GM19463 (cell line): ENCODE data around the gene TSPAN12.
"Not testable (repeated sequence)": the region's sequence is repeated elsewhere in the genome, so short reads cannot be mapped to it uniquely, and the experiment has no call there.

Source experiments
- ATAC-seq: cut with Tn5 transposase; IDR thresholded peaks from one replicate; pipeline ENCODE4 v1.9.1; 2021; ENCODE audit warnings: mild to moderate bottlenecking, moderate library complexity; ENCODE audit not compliant: unreplicated experiment

The TSPAN12 gene, protein sequence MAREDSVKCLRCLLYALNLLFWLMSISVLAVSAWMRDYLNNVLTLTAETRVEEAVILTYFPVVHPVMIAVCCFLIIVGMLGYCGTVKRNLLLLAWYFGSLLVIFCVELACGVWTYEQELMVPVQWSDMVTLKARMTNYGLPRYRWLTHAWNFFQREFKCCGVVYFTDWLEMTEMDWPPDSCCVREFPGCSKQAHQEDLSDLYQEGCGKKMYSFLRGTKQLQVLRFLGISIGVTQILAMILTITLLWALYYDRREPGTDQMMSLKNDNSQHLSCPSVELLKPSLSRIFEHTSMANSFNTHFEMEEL

DNA sequence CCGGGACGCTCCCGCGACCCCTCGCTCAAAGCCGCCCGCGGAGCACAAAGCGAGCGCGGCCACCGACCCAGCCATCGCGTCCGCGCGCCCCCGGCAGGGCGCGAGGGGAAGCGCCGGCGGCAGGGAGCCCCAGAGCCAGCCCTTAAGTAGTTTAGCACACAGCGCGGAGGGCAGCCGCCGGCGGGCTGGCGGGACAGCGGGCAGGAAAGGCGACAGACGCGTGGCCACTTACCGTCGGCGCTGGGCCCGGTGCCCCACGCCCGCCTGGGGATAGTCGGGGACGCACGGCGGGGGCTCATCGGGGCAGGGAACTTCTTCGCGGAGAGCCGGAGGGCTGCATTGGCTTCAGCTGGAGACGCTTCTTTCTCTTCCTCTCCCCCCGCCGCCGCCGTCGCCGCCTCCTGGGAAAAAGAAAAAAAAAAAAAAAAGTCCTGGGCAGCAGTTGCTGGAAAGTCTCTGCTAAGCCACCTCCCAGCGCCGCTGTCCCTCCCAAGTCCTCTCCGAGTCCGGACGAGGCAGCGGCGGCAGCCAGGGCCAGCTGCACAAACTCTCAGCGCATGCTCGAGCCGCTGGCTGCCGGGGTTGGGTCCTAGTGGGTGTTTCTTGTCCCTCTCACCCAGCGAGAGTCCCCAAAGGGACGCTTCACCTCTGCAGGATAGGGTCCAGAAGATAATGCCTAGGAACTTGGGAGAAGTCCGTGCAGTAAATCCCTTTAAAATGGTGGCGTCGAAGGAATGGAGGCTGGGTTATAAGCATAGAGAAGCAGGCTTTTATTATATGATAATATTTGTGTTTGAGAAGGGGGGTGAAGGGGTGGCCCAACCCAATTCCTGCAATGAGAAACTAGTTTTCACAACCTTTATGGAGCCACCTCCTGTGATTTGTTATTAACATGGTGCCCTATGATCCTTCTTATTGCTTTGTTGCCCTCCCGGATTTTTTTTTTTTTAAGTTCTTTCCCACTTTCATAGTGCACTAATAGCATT lies at the start of gene TSPAN12:
TSPAN12 (minus strand) TSS at position 557 of the 986 bp plus-strand sequence. CDS start 1,381 bp downstream, outside the sequence.
- ATAC-seq: peak; percentile 77

DNA sequence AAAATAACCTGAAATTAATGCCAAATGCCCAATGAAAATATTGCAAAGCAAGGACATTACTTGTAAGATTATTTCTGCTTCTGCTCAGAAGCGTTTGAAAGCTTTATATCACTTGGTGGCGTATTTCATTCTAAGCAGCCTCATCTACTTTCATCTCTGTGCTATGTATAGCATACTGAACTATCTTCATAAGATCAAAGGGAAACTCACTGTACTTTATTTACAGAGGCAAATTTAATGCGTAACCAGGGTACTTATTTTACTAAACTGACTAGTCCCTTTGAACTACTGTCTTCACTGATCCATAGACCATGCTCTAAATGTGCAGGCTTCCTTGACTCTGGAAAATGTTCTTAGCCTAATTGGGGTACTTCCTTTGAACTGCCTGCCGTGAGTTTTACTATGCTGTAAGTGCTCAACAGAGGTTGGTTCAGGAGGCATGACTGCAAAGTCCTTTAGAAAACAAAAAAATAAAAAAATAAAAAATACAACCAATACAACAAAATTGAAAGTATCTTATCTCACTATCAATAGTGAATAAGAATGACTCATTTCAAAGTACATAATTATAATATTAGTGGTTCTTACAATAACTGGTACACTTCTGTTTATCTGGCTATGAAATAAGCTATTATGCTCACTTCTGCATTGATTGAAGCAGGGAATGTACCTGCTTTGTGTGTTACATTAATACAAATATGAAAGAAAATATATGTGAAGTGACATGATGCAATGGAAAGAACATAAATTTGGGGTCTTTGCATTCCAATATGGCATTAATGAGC lies 41.0 kb upstream of the TSPAN12 start:
- ATAC-seq: no peak

DNA sequence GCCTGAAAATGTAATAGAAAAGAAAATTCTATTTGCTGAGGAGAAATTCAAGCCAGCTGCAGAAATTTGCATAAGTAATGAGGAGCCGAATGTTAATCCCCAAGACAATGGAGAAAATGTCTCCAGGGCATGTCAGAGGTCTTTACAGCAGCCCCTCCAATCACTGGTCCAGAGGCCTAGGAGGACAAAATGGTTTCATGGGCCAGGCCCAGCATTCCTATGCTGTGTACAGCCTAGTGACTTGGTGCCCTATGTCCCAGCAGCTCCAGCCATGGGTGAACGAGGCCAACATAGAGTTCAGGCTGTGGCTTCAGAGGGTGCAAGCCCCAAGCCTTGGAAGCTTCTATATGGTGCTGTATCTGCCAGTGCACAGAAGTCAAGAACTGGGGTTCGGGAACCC lies 37.3 kb upstream of the TSPAN12 start:
- not testable (repeated sequence) for ATAC-seq

DNA sequence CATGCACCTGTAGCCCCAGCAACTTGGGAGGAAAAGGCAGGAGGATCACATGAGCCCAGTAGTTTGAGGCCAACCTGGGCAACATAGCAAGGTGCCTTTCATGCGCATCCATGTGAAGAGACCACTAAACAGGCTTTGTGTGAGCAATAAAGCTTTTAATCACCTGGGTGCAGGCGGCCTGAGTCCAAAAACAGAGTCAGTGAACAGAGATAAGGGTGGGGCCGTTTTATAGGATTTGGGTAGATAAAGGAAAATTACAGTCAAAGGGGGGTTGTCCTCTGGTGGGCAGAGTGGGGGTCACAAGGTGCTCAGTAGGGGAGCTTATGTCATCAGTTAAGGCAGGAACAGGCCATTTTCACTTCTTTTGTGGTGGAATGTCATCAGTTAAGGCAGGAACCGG lies 27.7 kb upstream of the TSPAN12 start:
- ATAC-seq: not testable (repeated sequence)

DNA sequence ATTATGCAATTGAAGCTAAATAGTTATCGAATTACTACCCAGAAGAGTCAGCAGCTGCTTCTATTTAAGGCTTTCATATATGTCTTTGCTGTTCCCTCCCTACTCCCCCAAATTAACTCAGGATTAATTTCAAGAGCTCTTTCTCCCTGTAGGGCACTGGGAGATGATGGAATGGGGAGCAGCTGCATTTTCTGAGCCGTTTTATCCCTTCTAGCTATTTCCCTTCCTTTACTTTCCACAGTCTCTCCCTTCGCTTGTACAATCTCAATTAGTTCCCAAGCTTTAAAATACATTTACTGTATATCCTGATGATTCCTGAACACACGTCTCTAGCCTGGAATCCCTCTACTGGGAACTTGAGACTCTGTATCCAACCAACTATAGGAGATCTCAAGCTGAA lies 19.8 kb upstream of the TSPAN12 start:
- no peak for ATAC-seq

DNA sequence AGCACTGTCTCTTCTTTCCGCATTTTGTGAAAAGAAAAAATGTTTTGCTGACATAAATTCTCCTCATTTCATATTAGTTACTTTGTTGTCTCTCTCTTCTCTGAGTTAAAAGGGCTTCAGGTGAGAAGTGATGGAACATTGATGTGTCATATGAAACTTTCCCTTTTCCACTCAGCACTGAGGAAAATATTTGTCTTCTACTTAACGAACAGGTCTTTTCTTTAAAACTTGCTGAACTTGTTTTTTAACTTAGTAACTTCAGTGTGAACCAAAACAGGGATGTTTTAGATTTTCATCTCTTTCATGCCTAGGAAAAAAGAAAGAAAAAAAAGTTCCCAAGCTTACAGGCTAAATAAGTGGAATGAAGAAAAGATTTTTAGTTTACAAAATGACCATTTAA lies 19.0 kb upstream of the TSPAN12 start:
- ATAC-seq: no peak

DNA sequence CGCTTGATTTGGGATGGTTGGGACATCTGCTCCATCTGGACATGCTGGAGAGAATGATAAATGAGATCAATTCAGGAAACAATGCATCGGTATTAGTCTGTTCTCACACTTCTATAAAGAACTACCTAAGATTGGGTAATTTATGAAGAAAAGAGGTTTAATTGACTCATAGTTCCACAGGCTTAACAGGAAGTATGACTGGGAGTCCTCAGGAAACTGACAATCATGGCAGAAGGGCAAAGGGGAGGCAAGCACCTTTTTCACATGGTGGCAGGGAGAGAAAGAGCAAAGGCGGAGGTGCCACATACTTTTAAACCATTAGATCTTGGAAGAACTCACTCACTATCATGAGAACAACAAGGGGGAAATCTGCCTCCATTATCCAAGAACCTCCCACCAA lies 16.8 kb upstream of the TSPAN12 start:
- ATAC-seq: no peak

DNA sequence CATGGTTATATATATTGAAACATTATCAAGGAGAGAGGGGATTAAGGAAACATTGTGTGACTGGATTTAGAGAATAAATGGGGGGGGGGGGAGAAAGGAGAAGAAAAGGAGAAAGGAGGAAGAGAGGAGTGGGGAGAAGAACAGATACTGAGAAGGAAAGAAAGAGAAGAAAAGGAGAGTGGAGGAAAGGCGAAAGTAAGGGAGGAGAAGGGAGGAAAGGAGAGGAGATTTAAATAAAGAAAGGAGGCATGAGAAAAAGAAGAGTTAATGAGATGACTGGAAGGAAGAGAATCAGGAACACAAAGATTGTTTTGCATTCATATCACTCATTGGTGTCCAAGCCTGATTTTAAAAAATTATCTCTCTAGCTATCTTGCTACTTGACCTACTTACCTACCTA lies 16.1 kb upstream of the TSPAN12 start:
- no peak for ATAC-seq

DNA sequence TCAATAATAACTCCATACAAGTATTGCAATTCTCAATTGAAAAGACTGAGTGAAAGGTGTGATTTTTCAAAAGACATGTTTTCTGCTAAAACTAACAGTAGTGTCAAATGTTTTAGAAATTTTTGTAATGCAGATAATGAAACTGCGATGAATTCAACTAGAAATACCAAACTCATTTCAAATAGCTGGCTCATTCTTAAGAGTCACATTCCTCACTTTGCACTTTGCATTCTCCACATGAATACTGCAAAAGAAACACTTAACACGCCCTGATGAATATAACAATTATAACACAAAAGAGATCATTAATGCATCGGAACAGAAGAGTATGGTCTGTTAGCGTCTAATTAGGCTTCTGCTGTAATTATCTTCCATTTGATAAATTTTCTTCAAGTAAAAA lies 15.5 kb upstream of the TSPAN12 start:
- no peak for ATAC-seq

DNA sequence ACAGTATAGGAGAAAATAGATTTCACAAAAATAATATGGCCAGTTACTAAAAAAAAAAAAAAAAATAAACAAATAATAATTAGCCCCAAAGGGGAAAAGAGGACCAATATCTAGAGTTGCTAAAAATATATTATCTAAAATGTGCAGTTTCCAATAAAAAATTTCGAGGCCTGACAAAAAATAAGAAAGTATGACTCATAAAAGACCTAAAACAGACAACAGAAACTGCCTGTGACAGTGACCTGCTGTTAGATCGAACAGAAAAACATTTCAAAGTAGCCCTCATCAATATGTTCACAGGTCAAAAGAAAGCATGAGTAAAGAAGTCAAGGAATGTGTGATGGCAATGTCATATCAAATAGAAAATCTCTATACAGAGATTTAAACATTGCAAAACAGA lies 11.8 kb upstream of the TSPAN12 start:
- peak; percentile 36 for ATAC-seq

DNA sequence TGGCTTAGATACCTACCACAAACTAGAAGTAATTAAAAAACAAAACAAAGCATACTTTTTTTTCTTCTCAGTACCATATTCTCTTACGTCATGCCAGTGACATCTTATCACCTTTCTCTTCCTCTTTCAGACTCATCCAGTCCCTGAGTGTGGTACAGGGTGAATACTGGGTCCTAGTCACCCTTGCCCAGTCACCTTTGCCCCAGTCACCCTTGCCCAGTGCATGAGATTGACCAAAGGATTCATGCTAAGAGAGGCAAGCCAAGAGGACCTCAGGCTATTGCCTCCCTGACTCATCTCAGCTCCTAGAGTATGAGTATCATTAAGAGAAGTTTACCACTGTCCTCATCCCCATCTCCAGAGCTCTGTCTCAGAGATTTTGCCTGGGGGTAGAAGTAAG lies 10.0 kb upstream of the TSPAN12 start:
- ATAC-seq: peak; percentile 65

DNA sequence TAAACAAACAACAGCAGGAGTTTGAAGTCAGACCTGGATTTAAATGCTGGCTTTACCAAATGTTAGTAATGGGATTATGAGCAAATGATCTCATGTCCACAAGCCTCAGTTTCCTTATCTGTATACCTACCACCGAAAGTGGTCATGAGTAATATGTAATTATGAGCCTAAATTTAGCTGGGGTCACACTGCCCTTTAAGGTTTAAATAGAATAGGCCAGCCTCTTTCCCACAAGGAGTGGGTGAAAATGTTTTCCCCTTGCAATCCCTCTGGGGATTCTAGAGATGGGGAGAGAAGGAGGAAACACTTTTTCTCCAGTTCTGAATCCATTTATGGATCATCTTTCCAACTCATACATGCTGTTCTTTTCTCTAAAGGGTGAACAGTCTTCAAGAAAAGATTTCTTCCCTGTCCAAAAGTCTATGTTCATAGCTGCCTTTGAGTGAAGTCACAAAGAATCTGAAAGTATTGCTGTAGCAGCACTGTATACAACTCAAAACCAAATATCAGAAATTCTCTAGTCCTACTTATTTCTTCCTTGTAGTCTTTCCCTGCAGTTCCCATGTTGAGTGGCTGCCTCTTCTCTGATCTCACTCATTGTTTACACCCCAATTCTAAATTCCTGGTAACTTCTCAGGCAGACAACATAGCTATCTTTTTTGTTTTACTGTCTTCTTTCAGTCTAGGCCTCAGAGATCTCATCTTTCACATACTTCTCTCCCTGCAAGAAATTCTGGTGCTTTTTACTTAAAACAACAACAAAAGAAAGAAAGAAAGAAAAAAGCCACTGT lies 7.4 kb upstream of the TSPAN12 start:
- no peak for ATAC-seq

DNA sequence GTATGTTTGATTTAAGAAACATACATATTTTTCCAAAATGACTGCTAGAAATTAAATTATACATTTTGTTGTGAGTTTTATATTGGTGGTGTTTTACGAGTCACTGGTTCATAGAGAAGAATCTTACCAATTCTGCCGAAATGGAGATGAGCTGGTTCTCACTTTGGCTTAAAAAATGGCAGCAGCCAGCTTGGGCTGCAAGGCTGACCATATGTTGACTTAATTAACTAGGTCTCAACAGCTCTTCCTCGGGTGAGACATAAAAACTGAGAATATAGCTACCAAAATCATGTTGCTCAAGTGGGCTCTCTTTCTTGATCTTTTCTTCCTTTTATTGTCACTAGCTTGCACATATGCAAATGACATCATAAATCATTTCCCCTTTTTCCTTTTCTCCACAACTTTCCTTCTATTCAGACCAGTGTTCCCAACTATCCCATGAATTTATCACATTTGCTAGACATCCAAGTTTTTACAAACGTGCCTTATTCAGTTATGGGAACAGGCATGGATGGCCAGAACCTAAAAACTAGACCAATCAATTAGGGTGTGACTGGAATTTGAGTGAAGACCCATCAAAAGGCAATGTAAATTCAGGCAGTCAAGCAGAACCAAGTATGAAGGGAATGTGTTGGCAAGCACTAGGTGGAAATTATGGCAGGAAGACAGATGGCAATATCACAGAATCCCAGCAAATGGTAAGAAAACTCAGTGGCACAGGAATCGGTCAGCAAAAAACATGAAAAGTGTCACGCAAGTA lies 6.4 kb upstream of the TSPAN12 start:
- no peak for ATAC-seq

DNA sequence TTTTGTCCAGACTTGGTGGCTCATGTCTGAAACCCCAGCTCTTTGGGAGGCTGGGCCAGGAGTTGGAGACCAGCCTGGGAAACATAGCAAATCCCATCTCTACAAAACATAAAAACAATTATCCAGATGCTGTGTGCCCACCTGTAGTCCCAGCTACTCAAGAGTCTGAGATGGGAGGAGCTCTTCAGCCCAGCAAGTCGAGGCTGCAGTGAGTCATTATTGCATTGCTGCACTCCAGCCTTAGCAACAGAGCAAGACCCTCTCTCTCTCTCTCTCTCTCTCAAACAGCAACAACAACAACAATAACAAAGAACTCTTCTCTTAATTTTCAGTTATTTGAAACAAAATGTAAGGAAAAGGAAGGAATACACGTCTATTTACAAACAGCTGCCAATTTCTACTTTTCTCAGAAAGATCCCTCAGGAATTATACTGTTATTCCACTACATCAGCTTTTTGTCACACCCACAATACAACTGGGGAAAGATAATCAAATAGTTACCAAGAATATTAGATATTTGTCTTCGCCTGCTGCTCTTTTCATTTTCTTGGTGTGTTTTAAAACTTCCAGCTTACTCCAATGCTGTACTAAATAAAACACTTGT lies 5.1 kb upstream of the TSPAN12 start:
- no peak for ATAC-seq

DNA sequence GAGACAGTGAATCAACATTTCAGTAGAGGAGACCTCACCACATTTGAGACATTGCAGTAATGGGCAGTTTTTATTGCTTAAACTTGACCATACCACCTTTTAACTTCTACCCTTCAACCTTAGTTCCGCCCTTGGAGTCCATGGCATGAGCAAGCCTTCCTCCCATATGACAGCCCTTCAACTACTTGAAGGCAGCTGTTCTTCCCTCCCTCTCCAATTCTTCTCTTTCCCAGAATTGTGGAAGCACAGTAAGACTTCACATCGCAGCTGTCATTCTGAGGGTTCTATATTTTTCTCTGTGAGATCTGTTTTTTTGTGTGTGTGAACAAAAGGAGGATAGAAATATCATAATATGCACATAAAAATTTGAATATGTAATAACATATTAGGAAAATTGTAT lies 2.2 kb upstream of the TSPAN12 start:
- ATAC-seq: no peak

DNA sequence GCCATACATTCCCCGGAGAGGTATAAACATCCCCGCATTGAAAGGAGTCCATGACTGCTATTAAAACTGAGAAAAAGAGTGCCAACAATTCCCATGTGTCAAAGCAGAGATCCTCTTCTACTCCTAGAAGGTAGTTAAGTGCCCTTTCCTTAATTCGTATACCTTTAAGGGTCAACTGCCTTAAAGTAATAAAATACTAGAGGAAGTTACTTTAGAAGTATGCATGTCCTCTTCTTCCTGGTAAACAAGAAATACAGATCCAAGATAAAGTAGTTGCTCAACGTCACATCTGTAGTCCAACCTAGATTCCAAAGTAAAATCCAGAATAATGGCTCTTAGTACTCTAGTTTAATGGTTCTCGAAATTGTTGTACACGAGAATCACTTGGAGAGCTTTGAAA lies 1.5 kb upstream of the TSPAN12 start:
- no peak for ATAC-seq

DNA sequence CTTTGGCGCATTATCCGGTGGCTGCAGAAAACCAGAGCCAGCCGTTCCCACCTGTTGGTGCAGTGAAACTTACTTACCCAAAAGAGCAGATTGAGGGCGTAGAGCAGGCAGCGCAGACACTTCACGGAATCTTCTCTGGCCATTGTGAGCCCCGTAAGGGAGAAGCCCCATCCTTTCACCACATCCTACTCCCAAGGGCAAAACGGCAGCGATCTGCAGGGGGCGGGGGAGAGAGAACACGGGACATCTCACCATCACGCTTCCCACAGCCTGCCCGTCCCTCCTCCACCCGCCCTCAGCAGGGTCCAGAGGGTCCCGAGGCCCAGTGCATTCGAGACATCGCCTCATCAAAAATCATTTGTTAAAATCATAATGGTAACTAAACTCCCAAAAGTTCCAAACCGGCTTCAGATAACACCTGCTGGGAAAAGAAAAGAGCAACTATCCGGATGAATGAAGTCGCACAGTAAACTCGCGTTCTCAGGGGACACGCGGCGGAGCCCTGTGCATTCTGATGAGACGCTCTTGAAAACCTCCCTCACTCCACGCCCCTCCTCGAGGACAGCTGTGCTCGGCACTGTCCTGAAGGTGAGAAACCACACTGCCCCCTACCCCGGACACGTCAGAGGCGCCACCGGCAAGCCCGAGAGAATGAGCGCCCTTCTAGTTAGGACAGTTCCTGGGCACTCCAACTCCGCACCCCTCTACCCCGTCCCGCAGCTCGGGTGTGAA lies 1.2 kb downstream of the TSPAN12 start:
- peak; percentile 65 for ATAC-seq

DNA sequence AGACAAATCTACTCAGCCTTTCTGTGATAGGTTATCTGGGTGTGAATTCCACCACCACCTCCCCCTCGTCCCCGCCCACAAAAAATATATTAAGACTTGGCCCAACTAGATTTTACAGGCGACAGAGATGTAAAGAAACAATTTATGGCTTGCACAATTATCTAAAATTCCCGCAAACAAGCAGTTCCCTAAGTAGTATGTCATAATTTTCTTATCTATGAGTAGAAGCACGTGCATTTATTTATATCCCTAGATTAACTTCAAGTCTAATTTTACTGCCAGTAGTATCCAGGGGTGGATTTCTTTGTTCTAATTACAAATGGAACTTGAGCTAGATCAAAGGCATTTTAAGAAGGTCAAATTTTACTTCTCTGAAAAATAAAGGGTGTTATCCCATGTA lies 1.7 kb downstream of the TSPAN12 start:
- no peak for ATAC-seq

DNA sequence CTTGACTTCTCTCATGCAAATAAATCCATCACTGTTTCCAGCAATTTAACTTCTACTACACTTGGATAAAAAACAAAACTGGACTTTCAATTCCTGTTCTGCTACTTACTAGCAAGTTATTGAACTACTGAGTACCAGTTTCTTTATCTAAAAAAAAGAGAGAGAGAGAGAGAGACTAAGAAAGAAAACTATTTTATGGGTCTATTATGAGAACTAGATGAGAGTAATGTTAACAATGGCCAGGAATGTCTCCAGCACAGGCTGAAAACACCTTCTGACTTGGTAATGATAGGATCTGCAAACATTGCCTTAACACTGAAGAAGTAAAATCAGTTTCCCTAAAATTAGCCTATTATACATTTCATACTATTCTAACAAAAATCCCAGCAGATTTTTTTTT lies 5.2 kb downstream of the TSPAN12 start:
- ATAC-seq: no peak
